8988T (cell line): ENCODE measurements around the gene VSIG10L.

Experiments
- DNase-seq: peaks from one replicate; pipeline ENCODE4 v3.0.0; 2011

Gene VSIG10L

GRCh38 chr19:51365211-51365964, 23.4 kb upstream of the VSIG10L start:
- DNase-seq = no peak

- DNase-seq = no peak
These were observed 22.5 kb upstream of the VSIG10L start for GRCh38 chr19:51364200-51365106.

- no peak for DNase-seq
These were observed 19.3 kb upstream of the VSIG10L start for GRCh38 chr19:51361239-51361638.

- DNase-seq = no peak
These were observed 17.4 kb upstream of the VSIG10L start for GRCh38 chr19:51359294-51359693.

- no peak for DNase-seq
These were observed 16.0 kb upstream of the VSIG10L start for GRCh38 chr19:51357952-51358351.

- DNase-seq = no peak
These were observed 14.3 kb upstream of the VSIG10L start for GRCh38 chr19:51356159-51356801.

- DNase-seq = no peak
These were observed 12.8 kb upstream of the VSIG10L start for GRCh38 chr19:51354742-51355148.

- no peak for DNase-seq
These were observed 12.3 kb upstream of the VSIG10L start for GRCh38 chr19:51354103-51354741.

GRCh38 chr19:51352783-51353360, 10.9 kb upstream of the VSIG10L start:
- no peak for DNase-seq

GRCh38 chr19:51351266-51351990, 9.5 kb upstream of the VSIG10L start:
- no peak for DNase-seq

GRCh38 chr19:51347209-51347928, 5.4 kb upstream of the VSIG10L start:
- no peak for DNase-seq

GRCh38 chr19:51346742-51347141, 4.8 kb upstream of the VSIG10L start:
- no peak for DNase-seq

GRCh38 chr19:51345076-51345620, 3.2 kb upstream of the VSIG10L start:
- no peak for DNase-seq

GRCh38 chr19:51342631-51343569, 961 bp upstream of the VSIG10L start:
- DNase-seq = no peak

- DNase-seq = no peak
These were observed 873 bp downstream of the VSIG10L start for GRCh38 chr19:51341066-51341465.

- peak; percentile 83 for DNase-seq
These were observed 2.0 kb downstream of the VSIG10L start for GRCh38 chr19:51339687-51340656.

- no peak for DNase-seq
These were observed 2.6 kb downstream of the VSIG10L start for GRCh38 chr19:51339313-51339686.

GRCh38 chr19:51338563-51339312, 3.2 kb downstream of the VSIG10L start:
- DNase-seq = peak; percentile 89
